GM13977 (cell line): ENCODE measurements around the gene SLC25A45.
"Not testable (repeated sequence)": the region's sequence is repeated elsewhere in the genome, so short reads cannot be mapped to it uniquely, and the experiment has no call there.

Source experiments
- DNase-seq: peaks from one replicate; pipeline ENCODE4 v3.0.0; 2012; ENCODE audit warnings: low spot score
- CTCF ChIP-seq: IDR thresholded peaks from 2 replicates; pipeline ENCODE4 v1.5.1; 2012; ENCODE audit warnings: mild to moderate bottlenecking, control low read depth; ENCODE audit not compliant: insufficient read depth; ENCODE audit errors: extremely low read depth, missing control alignments
- in situ Hi-C: fragments of 300-500 bp; cut with MboI; formaldehyde crosslinking; loops from one replicate; pipeline ENCODE4 v1.12.0; 2022; ENCODE audit warnings: low sequenced_read_pairs, low pct_unique_long_range_greater_than_20kb, mixed read lengths, inconsistent platforms; ENCODE audit not compliant: unreplicated experiment

Gene SLC25A45

GRCh38 chr11:65334696-65335295 lies 47.6 kb downstream of the SLC25A45 start:
- DNase-seq: no peak
- no peak for TF ChIP-seq CTCF
- in situ Hi-C loops: no loop called here

DNA sequence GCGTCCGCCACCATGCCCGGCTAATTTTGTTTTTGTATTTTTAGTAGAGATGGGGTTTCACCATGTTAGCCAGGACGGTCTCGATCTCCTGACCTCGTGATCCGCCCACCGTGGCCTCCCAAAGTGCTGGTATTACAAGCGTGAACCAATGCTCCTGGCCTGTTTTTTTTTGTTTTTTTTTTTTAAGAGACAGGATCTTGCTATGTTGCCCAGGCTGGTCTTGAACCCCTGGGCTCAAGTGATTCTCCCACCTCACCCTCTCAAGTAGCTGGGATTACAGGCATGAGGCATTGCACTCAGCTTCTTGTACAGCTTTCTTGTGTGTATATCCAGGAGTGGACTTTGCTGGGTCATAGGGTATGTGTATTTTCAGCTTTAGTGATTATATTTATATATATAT lies 49.9 kb downstream of the SLC25A45 start:
- DNase-seq, in situ Hi-C loops: not testable (repeated sequence)

GRCh38 chr11:65330544-65330943 lies 51.9 kb downstream of the SLC25A45 start:
- DNase-seq: no peak
- in situ Hi-C loops: no loop called here
- TF ChIP-seq CTCF: no peak

DNA sequence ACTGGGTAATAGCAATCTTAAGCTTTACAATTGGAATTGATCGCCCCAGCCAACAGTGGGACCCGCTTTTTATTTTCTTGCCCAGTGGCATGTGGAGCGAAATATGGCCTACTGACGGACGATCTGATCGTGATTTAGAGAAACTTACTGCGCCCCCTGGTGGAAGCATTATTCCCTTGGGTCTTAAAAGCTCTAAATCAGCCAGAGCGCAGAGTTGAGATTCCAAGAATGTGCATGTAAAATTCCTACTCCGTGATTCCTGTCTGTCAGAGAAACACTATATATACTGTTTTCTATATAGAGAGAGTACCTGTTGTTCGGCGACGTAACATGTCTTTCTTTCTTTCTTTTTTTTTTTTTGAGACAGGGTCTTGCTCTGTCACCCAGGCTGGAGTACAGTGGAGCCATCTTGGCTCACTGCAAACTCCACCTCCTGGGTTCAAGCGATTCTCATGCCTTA lies 52.5 kb downstream of the SLC25A45 start:
- TF ChIP-seq CTCF: peak; percentile 77
- in situ Hi-C loops: no loop called here
- DNase-seq: peak; percentile 77

DNA sequence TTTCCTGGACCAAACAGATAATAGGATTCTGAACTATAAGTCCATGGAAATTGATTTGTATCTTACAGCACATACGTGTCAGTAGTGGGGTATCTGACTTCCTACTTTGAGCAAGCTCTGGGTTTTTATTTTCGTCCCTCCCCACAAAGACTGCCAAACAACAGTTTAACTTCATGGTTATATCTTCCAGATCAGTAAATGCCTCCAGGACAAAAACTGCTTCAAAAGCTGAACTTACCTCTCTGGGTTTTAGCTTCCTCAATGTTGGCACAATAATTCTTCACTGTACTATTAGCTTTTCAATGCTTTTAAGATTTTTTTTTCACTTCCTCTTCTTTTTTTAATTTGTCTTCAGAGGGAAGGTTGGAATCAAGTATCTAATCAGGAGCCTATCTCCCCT lies 53.0 kb downstream of the SLC25A45 start:
- no peak for DNase-seq
- in situ Hi-C loops: no loop called here
- TF ChIP-seq CTCF: no peak

- DNase-seq: no peak
- in situ Hi-C loops: no loop called here
- no peak for TF ChIP-seq CTCF
Observed at GRCh38 chr11:65327021-65327420, 55.4 kb downstream of the SLC25A45 start.

DNA sequence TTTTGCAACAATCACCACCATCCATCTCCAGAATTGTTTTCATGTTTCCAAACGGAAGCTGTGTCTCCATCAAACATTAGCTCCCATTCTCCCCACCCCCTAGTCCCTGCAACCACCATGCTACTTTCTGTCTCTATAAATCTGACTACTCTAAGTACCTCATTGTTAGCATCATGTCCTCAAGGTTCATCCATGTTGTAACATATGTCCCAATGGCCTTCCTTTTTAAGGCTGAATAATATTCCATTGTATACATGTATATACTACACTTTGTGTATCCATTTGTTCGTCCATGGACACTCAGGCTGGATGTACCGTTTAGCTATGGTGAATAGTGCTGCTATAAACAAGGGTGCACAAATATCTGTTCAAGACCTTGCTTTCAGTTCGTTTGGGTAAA lies 57.0 kb downstream of the SLC25A45 start:
- in situ Hi-C loops: no loop called here
- no peak for TF ChIP-seq CTCF
- DNase-seq: no peak
